Mesothelial cell of epicardium (in vitro differentiated cells): ENCODE results near the gene ELAPOR2. TPM values are rescaled to one million over a fixed set of nuclear protein-coding genes. Genes with fewer than 3 reads are reported as not detected.

Experiments used
- DNase-seq, 2 experiments: peaks; one replicate each; pipeline ENCODE4 v3.0.0; 2021; ENCODE audit warnings: low spot score in 2 of 2; ENCODE audit not compliant: unreplicated experiment in 2 of 2
- H3K27ac Mint-ChIP-seq: 2 replicates; pipeline ENCODE4 v1.8.0; 2021; ENCODE audit warnings: mixed read lengths
- H3K27me3 Mint-ChIP-seq: 2 replicates; pipeline ENCODE4 v1.8.0; 2021; ENCODE audit warnings: low read depth, mixed read lengths
- H3K36me3 Mint-ChIP-seq: 2 replicates; pipeline ENCODE4 v1.8.0; 2021; ENCODE audit warnings: mixed read lengths
- H3K4me1 Mint-ChIP-seq: 2 replicates; pipeline ENCODE4 v1.8.0; 2021; ENCODE audit warnings: mixed read lengths
- H3K4me3 Mint-ChIP-seq: 2 replicates; pipeline ENCODE4 v1.8.0; 2021; ENCODE audit warnings: mild to moderate bottlenecking, moderate library complexity, mixed read lengths
- H3K9me3 Mint-ChIP-seq: 2 replicates; pipeline ENCODE4 v1.8.0; 2021; ENCODE audit warnings: mixed read lengths
- total RNA-seq: library from RNA; stranded (reverse); gene quantifications from 3 replicates; pipeline ENCODE4 v1.2.1, GENCODE V29; 2021
- TF ChIP-seq, protein P1 (sequence below): fragments of 200-600 bp; sonication (generic); IDR thresholded peaks from one replicate; pipeline ENCODE4 v1.5.0; 2021; ENCODE audit warnings: antibody characterized with exemption; ENCODE audit not compliant: unreplicated experiment

ELAPOR2 gene, protein sequence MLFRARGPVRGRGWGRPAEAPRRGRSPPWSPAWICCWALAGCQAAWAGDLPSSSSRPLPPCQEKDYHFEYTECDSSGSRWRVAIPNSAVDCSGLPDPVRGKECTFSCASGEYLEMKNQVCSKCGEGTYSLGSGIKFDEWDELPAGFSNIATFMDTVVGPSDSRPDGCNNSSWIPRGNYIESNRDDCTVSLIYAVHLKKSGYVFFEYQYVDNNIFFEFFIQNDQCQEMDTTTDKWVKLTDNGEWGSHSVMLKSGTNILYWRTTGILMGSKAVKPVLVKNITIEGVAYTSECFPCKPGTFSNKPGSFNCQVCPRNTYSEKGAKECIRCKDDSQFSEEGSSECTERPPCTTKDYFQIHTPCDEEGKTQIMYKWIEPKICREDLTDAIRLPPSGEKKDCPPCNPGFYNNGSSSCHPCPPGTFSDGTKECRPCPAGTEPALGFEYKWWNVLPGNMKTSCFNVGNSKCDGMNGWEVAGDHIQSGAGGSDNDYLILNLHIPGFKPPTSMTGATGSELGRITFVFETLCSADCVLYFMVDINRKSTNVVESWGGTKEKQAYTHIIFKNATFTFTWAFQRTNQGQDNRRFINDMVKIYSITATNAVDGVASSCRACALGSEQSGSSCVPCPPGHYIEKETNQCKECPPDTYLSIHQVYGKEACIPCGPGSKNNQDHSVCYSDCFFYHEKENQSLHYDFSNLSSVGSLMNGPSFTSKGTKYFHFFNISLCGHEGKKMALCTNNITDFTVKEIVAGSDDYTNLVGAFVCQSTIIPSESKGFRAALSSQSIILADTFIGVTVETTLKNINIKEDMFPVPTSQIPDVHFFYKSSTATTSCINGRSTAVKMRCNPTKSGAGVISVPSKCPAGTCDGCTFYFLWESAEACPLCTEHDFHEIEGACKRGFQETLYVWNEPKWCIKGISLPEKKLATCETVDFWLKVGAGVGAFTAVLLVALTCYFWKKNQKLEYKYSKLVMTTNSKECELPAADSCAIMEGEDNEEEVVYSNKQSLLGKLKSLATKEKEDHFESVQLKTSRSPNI
- total RNA-seq: 46.3 to 55.2 TPM (median 54.2 TPM) in 3 replicates

DNA sequence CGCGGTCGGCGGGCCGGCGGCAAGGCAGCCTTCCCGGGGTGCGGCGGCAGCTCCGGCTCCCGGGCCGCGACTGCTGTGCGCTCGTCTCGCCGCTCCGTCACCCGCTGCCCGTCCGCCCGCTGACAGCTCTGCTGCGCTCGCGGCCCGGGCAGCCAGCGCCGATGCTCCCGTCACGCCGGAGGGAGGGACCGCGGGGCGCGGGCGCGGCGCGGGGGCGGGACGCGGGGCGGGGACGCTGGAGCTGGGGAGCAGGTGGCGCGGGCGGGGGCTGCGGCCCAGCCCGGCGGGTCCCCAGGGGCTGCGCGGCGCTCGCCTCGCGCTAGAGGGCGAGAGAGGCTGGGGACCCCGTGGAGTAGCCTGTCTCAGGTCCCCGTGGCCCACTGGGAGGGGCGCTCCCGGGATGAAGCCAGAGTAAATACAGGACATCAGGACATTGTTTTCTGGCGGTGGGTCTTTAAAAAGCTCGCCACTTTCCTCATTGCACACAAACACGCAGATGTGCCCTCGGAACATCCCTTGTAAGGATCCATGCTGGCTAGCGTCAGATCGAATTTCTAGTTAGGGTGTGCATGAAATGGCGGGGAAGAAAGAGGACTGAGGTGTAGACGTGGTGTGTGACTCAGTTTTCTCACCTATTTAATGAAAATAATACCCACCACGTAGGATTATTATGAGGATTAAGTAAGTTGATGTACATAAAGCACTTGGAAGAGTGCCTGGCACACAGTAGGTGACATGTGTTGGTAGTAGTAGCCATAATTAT is at the start of gene ELAPOR2:
Gene ELAPOR2, minus strand, starts transcription at position 130 of the 763 bp plus-strand sequence. CDS start 141 bp downstream, outside the sequence.
- H3K27me3 Mint-ChIP-seq: peaks cover 6% of the 10 kb centered on the region
- peak within 1 kb of the TSS; percentile 52 for H3K27ac Mint-ChIP-seq
- DNase-seq: peak; percentile 65 to 86
- TF ChIP-seq, protein P1, sequence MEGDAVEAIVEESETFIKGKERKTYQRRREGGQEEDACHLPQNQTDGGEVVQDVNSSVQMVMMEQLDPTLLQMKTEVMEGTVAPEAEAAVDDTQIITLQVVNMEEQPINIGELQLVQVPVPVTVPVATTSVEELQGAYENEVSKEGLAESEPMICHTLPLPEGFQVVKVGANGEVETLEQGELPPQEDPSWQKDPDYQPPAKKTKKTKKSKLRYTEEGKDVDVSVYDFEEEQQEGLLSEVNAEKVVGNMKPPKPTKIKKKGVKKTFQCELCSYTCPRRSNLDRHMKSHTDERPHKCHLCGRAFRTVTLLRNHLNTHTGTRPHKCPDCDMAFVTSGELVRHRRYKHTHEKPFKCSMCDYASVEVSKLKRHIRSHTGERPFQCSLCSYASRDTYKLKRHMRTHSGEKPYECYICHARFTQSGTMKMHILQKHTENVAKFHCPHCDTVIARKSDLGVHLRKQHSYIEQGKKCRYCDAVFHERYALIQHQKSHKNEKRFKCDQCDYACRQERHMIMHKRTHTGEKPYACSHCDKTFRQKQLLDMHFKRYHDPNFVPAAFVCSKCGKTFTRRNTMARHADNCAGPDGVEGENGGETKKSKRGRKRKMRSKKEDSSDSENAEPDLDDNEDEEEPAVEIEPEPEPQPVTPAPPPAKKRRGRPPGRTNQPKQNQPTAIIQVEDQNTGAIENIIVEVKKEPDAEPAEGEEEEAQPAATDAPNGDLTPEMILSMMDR: peak; percentile 20
- H3K9me3 Mint-ChIP-seq: no peaks in the 10 kb centered on the region
- H3K36me3 Mint-ChIP-seq: no peaks in the 10 kb centered on the region
- H3K4me3 Mint-ChIP-seq: peak within 1 kb of the TSS; percentile 79
- H3K4me1 Mint-ChIP-seq: peaks cover 23% of the 10 kb centered on the region

DNA sequence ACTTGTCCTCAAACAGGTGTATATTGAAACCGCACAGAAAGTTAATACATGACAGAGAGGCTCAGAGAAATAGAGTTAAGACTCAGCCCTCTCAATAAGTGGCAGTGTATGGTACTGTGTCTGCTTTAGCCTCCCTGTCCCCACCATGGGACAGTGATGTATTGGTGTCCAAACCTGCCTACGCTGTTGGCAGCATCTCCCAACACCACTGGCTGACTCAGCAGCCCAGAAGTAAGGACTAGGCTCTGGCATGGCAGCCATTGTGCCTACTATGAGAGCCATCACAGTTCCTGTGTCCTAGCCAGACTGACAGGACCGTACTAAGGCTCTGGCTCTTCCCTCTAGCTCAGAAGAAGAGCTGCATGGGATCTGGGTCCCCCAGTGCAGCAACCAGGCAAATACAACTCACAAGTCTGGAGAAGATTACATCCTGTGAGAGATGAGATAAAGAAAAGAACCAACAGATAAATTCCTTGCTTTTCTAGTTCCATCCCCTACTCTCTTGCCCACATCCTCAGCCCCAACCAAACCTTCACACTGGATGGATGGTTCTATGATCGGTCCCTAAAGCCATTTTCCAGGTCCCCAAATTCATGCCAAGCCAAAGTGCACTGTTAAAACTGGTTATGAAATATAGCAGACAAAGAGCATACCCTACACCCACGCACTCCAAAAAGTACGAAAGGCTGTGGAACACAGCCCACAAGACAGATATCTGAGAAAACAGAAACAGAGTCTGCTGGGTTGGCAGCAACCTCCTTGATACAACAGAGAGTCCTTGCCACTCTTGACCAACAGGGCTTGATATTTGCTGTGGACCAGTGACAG is 48.7 kb upstream of the ELAPOR2 start:
- Mint-ChIP-seq H3K9me3 (peaks cover 10% of the 10 kb centered on the region), H3K27ac (peak overlapping the region; percentile 17), H3K27me3 (no peaks in the 10 kb centered on the region), H3K4me1 (peaks cover 21% of the 10 kb centered on the region), H3K4me3 (no peak overlapping the region), H3K36me3 (no peaks in the 10 kb centered on the region)
- TF ChIP-seq, protein P1: no peak
- DNase-seq: no peak

DNA sequence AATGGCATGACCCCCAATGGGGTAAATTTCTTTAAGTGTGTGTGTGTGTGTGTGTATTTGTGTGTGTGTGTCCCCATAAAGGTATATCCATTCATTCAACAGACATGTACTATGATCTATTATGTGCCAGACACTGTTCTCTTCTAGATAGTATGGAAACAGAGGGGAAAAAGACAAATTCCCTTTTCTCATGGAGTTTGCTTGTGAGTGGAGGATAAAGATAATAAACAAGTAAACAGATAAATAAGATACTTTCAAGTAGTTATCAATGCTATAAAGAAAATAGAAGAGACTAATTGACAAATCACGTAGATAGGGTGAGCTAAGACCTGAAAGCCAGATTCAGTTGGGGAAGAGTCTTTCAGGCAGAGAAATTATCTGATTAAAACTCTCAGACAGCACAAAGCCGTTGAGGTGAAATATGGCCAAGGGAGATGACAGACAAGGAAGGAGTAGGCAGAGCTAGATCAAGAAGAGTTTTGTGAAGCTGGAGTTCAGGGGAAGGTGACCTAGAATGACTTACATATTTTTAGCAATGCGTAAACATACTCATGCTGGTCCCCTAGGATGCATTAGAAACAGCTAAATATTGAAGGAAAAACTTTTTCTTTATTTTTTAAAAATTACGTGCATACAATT is 47.6 kb upstream of the ELAPOR2 start:
- DNase-seq: no peak
- H3K27ac Mint-ChIP-seq: peak overlapping the region; percentile 36
- H3K36me3 Mint-ChIP-seq: no peaks in the 10 kb centered on the region
- peaks cover 8% of the 10 kb centered on the region for H3K9me3 Mint-ChIP-seq
- TF ChIP-seq, protein P1: no peak
- H3K4me1 Mint-ChIP-seq: peaks cover 21% of the 10 kb centered on the region
- no peaks in the 10 kb centered on the region for H3K27me3 Mint-ChIP-seq
- no peak overlapping the region for H3K4me3 Mint-ChIP-seq

DNA sequence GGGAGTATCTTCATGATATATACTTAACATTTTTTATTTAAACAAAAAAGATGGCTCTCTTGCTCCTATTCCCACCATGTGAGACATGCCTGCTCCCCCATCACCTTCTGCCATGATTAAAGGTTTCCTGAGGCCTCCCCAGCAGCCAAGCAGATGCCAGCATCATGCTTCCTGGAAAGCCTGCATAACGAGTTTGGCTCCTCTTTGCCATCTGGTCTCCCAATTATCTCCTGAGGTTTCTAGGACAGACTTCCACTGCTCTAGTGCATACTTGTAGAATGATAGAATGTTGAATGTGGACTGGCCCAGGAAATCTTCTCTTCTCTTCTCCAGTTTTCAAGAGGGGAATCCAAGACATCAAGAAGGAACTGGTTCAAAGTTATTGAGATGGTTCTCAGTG is 45.9 kb upstream of the ELAPOR2 start:
- no peak overlapping the region for H3K27ac Mint-ChIP-seq
- H3K4me1 Mint-ChIP-seq: peaks cover 21% of the 10 kb centered on the region
- no peak overlapping the region for H3K4me3 Mint-ChIP-seq
- TF ChIP-seq, protein P1: no peak
- H3K9me3 Mint-ChIP-seq: peaks cover 8% of the 10 kb centered on the region
- no peak for DNase-seq
- H3K27me3 Mint-ChIP-seq: no peaks in the 10 kb centered on the region
- H3K36me3 Mint-ChIP-seq: no peaks in the 10 kb centered on the region
